Liver (tissue), 9 donors: ENCODE measurements around the gene PLCG2. TPM values are rescaled to one million over a fixed set of nuclear protein-coding genes. Genes with fewer than 3 reads are reported as not detected.

Source experiments
- DNase-seq: peaks from one replicate; pipeline ENCODE4 v3.0.0-alpha.2; 2017; ENCODE audit warnings: low spot score
- H3K27ac ChIP-seq, 2 donors: one replicate each; pipeline ENCODE4 v1.7.0; 2013; ENCODE audit warnings: inconsistent platforms in 2 of 2, low read length in 2 of 2, control low read depth in 1 of 2, low read depth in 1 of 2, mild to moderate bottlenecking in 1 of 2
- H3K27me3 ChIP-seq, 4 donors: one replicate each; pipeline versions ENCODE4 v1.6.1 to v1.7.0; 2013; ENCODE audit warnings: low read length in 3 of 4, inconsistent platforms in 1 of 4, mild to moderate bottlenecking in 1 of 4, moderate library complexity in 1 of 4; ENCODE audit not compliant: control insufficient read depth in 4 of 4, insufficient read depth in 4 of 4
- H3K36me3 ChIP-seq, 4 donors: one replicate each; pipeline versions ENCODE4 v1.6.1 to v1.7.0; 2013; ENCODE audit warnings: low read length in 3 of 4, mild to moderate bottlenecking in 3 of 4, low read depth in 1 of 4, moderate library complexity in 1 of 4; ENCODE audit not compliant: control insufficient read depth in 4 of 4, insufficient read depth in 3 of 4
- H3K4me1 ChIP-seq, 4 donors: one replicate each; pipeline versions ENCODE4 v1.6.1 to v1.7.0; 2013; ENCODE audit warnings: low read length in 3 of 4, mild to moderate bottlenecking in 3 of 4, moderate library complexity in 1 of 4; ENCODE audit not compliant: control insufficient read depth in 4 of 4, insufficient read depth in 4 of 4
- H3K4me3 ChIP-seq, 3 donors: one replicate each; pipeline versions ENCODE4 v1.6.1 to v1.7.0; 2013; ENCODE audit warnings: low read length in 3 of 3, control low read depth in 1 of 3, low read depth in 1 of 3, mild to moderate bottlenecking in 1 of 3
- H3K9ac ChIP-seq, 2 donors: one replicate each; pipeline ENCODE4 v1.7.0; 2013; ENCODE audit warnings: low read length in 2 of 2, mild to moderate bottlenecking in 2 of 2, moderate library complexity in 2 of 2, control low read depth in 1 of 2, low read depth in 1 of 2
- H3K9me3 ChIP-seq, 4 donors: one replicate each; pipeline versions ENCODE4 v1.6.1 to v1.7.0; 2013; ENCODE audit warnings: low read length in 3 of 4; ENCODE audit not compliant: control insufficient read depth in 4 of 4
- ATF3 ChIP-seq: IDR thresholded peaks from 2 replicates; pipeline ENCODE4 v1.6.1; 2016; ENCODE audit warnings: antibody characterized with exemption
- CTCF ChIP-seq: fragments of 150-350 bp; IDR thresholded peaks from 2 replicates; pipeline ENCODE4 v1.5.1; 2017; ENCODE audit warnings: improper control_type of control experiment, low read depth, low read length; ENCODE audit not compliant: missing input control
- EGR1 ChIP-seq, 2 donors: IDR thresholded peaks; 2 replicates each; pipeline ENCODE4 v1.6.1; 2016 to 2018; ENCODE audit warnings: antibody characterized with exemption in 2 of 2, low read depth in 2 of 2
- FOXA1 ChIP-seq: IDR thresholded peaks from 2 replicates; pipeline ENCODE4 v1.6.1; 2016; ENCODE audit warnings: antibody characterized with exemption
- FOXA2 ChIP-seq: IDR thresholded peaks from 2 replicates; pipeline ENCODE4 v1.6.1; 2016; ENCODE audit warnings: antibody characterized with exemption
- GABPA ChIP-seq, 2 donors: IDR thresholded peaks in 1 of 2; conservative IDR thresholded peaks in 1 of 2; 2 replicates each; pipeline ENCODE4 v1.6.1; 2016; ENCODE audit warnings: antibody characterized with exemption in 2 of 2, mild to moderate bottlenecking in 1 of 2, moderate library complexity in 1 of 2
- HNF4A ChIP-seq, 2 donors: conservative IDR thresholded peaks; 2 replicates each; pipeline ENCODE4 v1.6.1; 2016; ENCODE audit warnings: antibody characterized with exemption in 2 of 2, mild to moderate bottlenecking in 2 of 2
- HNF4G ChIP-seq: IDR thresholded peaks from 2 replicates; pipeline ENCODE4 v1.6.1; 2016; ENCODE audit warnings: antibody characterized with exemption
- JUND ChIP-seq, 2 donors: IDR thresholded peaks; 2 replicates each; pipeline ENCODE4 v1.6.1; 2016; ENCODE audit warnings: antibody characterized with exemption in 2 of 2
- MAX ChIP-seq: IDR thresholded peaks from 2 replicates; pipeline ENCODE4 v1.6.1; 2016; ENCODE audit warnings: antibody characterized with exemption
- NR2F2 ChIP-seq: IDR thresholded peaks from 2 replicates; pipeline ENCODE4 v1.6.1; 2016; ENCODE audit warnings: antibody characterized with exemption
- RAD21 ChIP-seq, 2 donors: IDR thresholded peaks; 2 replicates each; pipeline ENCODE4 v1.6.1; 2016; ENCODE audit warnings: antibody characterized with exemption in 2 of 2, mild to moderate bottlenecking in 2 of 2
- REST ChIP-seq: IDR thresholded peaks from 2 replicates; pipeline ENCODE4 v1.6.1; 2016; ENCODE audit warnings: antibody characterized with exemption, mild to moderate bottlenecking
- RXRA ChIP-seq, 2 donors: IDR thresholded peaks; 2 replicates each; pipeline ENCODE4 v1.6.1; 2017 to 2018; ENCODE audit warnings: antibody characterized with exemption in 2 of 2, mild to moderate bottlenecking in 1 of 2
- SP1 ChIP-seq: IDR thresholded peaks from 2 replicates; pipeline ENCODE4 v1.6.1; 2018; ENCODE audit warnings: antibody characterized with exemption, mild to moderate bottlenecking
- TAF1 ChIP-seq: conservative IDR thresholded peaks from 2 replicates; pipeline ENCODE4 v1.6.1; 2016; ENCODE audit warnings: antibody characterized with exemption, mild to moderate bottlenecking
- YY1 ChIP-seq: IDR thresholded peaks from 2 replicates; pipeline ENCODE4 v1.6.1; 2016; ENCODE audit warnings: antibody characterized with exemption, mild to moderate bottlenecking
- WGBS: extraction: QIAGEN DNeasy Blood & Tissue Kit; methylation state at CpG from one replicate; pipeline ENCODE4 v1.1.7; 2013; 5-methylcytosine and 5-hydroxymethylcytosine counted together
- polyA plus RNA-seq, 2 donors: library from polyadenylated mRNA; stranded (reverse) in 1 of 2; unstranded in 1 of 2; fragments of 200-250 nt in 1 of 2; fragments of >200 nt in 1 of 2; fragmentation: Nextera tagmentation in 1 of 2; extraction: Ambion mirVana in 1 of 2; gene quantifications; one replicate each; pipeline versions ENCODE4 v1.2.1 to v1.2.3, GENCODE V29; 2013 to 2015
- total RNA-seq, 2 donors: library from RNA; depleted of rRNA; stranded (reverse); fragments of >200 nt; gene quantifications; one replicate each; pipeline ENCODE4 v1.2.3, GENCODE V29; 2014
- TF ChIP-seq, protein P1 (sequence below): IDR thresholded peaks from 2 replicates; pipeline ENCODE4 v1.6.1; 2016; ENCODE audit warnings: antibody characterized with exemption
- donor health status: healthy.
- donor health status: healthy.
- donor health status: healthy.
- donor health status: healthy.
- donor health status: healthy.

PLCG2 gene
- total and polyA plus RNA-seq, 4 donors, result 7.1 to 21.6 (median 15.8) TPM

DNA sequence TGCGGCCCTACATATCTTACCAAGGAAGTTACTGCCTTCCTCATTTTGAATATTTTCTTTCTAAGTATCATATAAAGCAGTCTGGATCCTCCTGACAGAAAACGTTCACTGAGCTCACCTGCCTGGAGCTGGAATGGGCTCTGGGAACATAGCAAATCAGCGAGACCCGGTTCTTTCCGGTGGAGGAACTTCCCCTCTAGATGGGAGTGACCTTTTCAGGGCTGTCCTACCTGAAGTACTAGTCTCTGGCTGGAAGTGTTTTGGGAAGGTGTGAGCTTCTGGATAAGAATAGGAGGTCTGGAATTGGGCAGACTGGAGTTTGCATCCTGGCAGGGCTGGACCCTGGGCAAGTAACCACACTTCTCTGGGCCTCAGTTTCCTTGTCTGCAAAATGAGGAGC lies 152.8 kb downstream of the PLCG2 start:
- TF ChIP-seq, protein P1, sequence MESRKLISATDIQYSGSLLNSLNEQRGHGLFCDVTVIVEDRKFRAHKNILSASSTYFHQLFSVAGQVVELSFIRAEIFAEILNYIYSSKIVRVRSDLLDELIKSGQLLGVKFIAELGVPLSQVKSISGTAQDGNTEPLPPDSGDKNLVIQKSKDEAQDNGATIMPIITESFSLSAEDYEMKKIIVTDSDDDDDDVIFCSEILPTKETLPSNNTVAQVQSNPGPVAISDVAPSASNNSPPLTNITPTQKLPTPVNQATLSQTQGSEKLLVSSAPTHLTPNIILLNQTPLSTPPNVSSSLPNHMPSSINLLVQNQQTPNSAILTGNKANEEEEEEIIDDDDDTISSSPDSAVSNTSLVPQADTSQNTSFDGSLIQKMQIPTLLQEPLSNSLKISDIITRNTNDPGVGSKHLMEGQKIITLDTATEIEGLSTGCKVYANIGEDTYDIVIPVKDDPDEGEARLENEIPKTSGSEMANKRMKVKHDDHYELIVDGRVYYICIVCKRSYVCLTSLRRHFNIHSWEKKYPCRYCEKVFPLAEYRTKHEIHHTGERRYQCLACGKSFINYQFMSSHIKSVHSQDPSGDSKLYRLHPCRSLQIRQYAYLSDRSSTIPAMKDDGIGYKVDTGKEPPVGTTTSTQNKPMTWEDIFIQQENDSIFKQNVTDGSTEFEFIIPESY, result no peak
- TF ChIP-seq CTCF (no peak), MAX (no peak), FOXA2 (no peak), ATF3 (no peak), GABPA (IDR thresholded peaks at IDR 0.05 in 1 of 2, conservative IDR thresholded peaks at IDR 0.05 in 1 of 2) (no peak), RAD21 (IDR thresholded peaks at IDR 0.05) (no peak), SP1 (no peak), NR2F2 (no peak), JUND (IDR thresholded peaks at IDR 0.05) (no peak), TAF1 (no peak), HNF4G (no peak), EGR1 (IDR thresholded peaks at IDR 0.05; ENCODE audit: low read depth in 2 of 2) (no peak), HNF4A (conservative IDR thresholded peaks at IDR 0.05) (no peak), RXRA (IDR thresholded peaks at IDR 0.05) (no peak), FOXA1 (no peak), REST (no peak), YY1 (no peak)
- no peaks in the 10 kb centered on the region for H3K4me1 ChIP-seq
- no peak for DNase-seq
- H3K36me3 ChIP-seq, result peaks cover 5 to 59% (median 55%) of the 10 kb centered on the region in 4 donors
- no peak overlapping the region for H3K4me3 ChIP-seq
- 96% methylated on average over 5 of the region's 5 CpGs for whole genome bisulfite sequencing
- no peaks in the 10 kb centered on the region for H3K27me3 ChIP-seq
- no peak overlapping the region for H3K9ac ChIP-seq
- no peaks in the 10 kb centered on the region for H3K9me3 ChIP-seq
- no peak overlapping the region for H3K27ac ChIP-seq
